GM12865 (cell line): ENCODE measurements around the gene CAB39L.

ENCODE experiments used
- DNase-seq: peaks from one replicate; pipeline ENCODE4 v3.0.0; 2010; ENCODE audit warnings: low read depth
- H3K4me3 ChIP-seq: 2 replicates; pipeline ENCODE4 v1.5.1; 2011; ENCODE audit warnings: mild to moderate bottlenecking, low read depth, low read length, control low read depth
- TF ChIP-seq, protein P1 (sequence below): IDR thresholded peaks from 2 replicates; pipeline ENCODE4 v1.5.1; 2011; ENCODE audit warnings: low read length, control low read depth, low read depth, inconsistent platforms; ENCODE audit not compliant: insufficient read depth; ENCODE audit errors: missing control alignments

CAB39L gene

GRCh38 chr13:49287995-49288394, 155.9 kb downstream of the CAB39L start:
- H3K4me3 ChIP-seq: no peak overlapping the region
- no peak for DNase-seq

GRCh38 chr13:49279885-49280284, 164.0 kb downstream of the CAB39L start:
- DNase-seq: no peak
- TF ChIP-seq, protein P1, sequence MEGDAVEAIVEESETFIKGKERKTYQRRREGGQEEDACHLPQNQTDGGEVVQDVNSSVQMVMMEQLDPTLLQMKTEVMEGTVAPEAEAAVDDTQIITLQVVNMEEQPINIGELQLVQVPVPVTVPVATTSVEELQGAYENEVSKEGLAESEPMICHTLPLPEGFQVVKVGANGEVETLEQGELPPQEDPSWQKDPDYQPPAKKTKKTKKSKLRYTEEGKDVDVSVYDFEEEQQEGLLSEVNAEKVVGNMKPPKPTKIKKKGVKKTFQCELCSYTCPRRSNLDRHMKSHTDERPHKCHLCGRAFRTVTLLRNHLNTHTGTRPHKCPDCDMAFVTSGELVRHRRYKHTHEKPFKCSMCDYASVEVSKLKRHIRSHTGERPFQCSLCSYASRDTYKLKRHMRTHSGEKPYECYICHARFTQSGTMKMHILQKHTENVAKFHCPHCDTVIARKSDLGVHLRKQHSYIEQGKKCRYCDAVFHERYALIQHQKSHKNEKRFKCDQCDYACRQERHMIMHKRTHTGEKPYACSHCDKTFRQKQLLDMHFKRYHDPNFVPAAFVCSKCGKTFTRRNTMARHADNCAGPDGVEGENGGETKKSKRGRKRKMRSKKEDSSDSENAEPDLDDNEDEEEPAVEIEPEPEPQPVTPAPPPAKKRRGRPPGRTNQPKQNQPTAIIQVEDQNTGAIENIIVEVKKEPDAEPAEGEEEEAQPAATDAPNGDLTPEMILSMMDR: no peak
- no peak overlapping the region for H3K4me3 ChIP-seq

More at GRCh38 chr13:49287995-49288394, 155.9 kb downstream of the CAB39L start:
- TF ChIP-seq, protein P1: no peak

DNA sequence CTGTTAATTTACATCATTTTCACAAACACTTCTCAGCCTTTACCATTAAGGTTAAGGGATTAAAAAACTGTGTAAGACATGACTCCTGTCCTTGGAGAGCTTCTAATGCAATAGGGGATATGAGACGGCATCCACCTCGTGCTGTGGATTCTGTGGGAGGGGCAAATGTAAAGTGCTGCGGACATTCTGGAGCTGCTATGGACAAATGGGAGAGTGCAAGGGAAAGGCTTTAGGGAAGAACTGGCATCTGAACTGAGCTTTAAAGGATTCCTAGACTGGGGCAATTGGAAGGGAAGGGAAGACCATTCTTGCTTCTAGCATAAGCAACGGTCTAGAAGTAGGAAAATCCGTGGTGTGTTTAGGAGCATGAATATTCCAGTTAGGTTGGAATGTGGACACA, 164.8 kb downstream of the CAB39L start:
- TF ChIP-seq, protein P1: no peak
- H3K4me3 ChIP-seq: no peak overlapping the region
- no peak for DNase-seq

DNA sequence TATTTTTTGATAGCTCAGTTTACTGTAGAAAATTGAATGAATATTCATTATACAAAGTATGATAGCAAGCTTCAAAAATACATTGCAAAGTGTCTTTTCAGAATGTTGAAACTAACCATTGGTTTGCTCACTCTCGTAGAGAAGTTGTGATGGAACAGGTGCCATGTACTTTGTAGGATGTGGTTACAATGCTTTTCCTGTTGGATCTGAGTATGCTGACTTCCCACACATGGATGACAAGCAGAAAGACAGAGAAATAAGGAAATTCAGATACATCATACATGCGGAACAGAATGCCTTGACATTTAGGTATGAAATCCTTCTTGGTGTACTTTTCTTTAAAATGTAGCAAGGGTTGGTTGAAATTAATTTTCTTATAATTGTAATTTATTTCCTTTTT, 165.7 kb downstream of the CAB39L start:
- TF ChIP-seq, protein P1: no peak
- no peak for DNase-seq
- H3K4me3 ChIP-seq: no peak overlapping the region

GRCh38 chr13:49272296-49272695, 171.6 kb downstream of the CAB39L start:
- DNase-seq: no peak
- TF ChIP-seq, protein P1: no peak
- H3K4me3 ChIP-seq: no peak overlapping the region

GRCh38 chr13:49271264-49271663, 172.6 kb downstream of the CAB39L start:
- DNase-seq: peak; percentile 15
- no peak overlapping the region for H3K4me3 ChIP-seq
- TF ChIP-seq, protein P1: no peak

DNA sequence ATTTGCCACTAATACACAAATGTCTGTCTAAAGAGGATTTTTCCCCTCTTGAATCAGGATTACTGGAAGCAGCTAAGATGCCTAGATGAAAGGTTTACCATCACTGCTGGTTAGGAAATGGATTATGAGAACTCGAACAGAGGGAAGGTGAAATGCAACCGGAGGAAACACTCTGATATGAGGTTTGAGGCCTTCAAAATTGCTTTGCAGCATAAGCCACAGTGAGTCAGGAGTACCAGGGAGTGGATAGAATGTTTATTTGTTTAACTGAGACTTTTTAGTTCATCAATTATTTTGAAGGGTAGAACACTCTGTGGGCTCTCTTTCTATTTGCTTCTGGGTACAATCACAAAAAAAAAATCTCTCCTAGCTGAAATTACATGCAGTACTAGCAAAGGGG, 178.0 kb downstream of the CAB39L start:
- H3K4me3 ChIP-seq: no peak overlapping the region
- TF ChIP-seq, protein P1: no peak
- DNase-seq: no peak
